Fibroblast of lung (primary cell): Measurements from ENCODE around the gene AGRN.

ENCODE experiments used
- CTCF ChIP-seq, 2 donors: IDR thresholded peaks in 1 of 2; conservative IDR thresholded peaks in 1 of 2; 1 replicate in 1 of 2; 2 replicates in 1 of 2; pipeline ENCODE4 v1.5.1; 2011 to 2012; ENCODE audit warnings: low read length in 2 of 2, control low read depth in 1 of 2, inconsistent platforms in 1 of 2, low read depth in 1 of 2, mild to moderate bottlenecking in 1 of 2
- EZH2 ChIP-seq: IDR thresholded peaks from 2 replicates; pipeline ENCODE4 v1.5.1; 2012; ENCODE audit warnings: low read length, control low read depth, mild to moderate bottlenecking; ENCODE audit errors: missing control alignments

- TF ChIP-seq CTCF (conservative IDR thresholded peaks at IDR 0.05 in 1 of 2, IDR thresholded peaks at IDR 0.05 in 1 of 2; ENCODE audit: low read depth in 1 of 2, low read length in 2 of 2), result no peak
- TF ChIP-seq EZH2, result no peak
Measured at GRCh38 chr1:1088801-1089680, 69.1 kb downstream of the AGRN start.
